Measurements from ENCODE around the gene WIPF3.

The WIPF3 gene

DNA sequence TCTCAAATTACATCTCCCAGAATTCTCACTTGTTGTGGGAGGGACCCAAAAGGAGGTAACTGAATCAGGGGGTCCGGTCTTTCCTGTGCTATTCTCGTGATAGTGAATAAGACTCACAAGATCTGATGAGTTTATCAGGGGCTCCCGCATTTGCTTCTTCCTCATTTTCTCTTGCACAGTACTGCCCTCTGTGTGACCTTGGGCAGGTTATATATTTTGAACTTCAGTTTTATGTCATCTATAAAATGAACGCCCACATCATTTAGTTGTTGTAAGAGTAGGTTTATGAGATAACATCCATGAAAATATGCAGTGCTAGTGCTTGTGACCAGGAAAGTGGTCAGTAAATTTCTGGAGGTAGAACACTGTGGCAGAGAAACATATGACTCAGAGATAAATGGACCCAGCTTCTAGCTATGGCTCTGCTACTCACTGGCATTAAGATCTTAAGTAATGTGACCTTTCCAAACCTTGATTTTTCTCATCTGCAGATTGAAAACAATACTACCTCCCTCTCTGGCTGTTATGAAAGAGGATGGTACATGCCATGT, 139.0 kb downstream of the WIPF3 start:
- WGBS, 2 donors (ENCODE audit: extremely low coverage in 2 of 2, insufficient read length in 2 of 2, insufficient replicate concordance in 1 of 2), result no CpG with 5 or more reads among the region's 4 CpGs

DNA sequence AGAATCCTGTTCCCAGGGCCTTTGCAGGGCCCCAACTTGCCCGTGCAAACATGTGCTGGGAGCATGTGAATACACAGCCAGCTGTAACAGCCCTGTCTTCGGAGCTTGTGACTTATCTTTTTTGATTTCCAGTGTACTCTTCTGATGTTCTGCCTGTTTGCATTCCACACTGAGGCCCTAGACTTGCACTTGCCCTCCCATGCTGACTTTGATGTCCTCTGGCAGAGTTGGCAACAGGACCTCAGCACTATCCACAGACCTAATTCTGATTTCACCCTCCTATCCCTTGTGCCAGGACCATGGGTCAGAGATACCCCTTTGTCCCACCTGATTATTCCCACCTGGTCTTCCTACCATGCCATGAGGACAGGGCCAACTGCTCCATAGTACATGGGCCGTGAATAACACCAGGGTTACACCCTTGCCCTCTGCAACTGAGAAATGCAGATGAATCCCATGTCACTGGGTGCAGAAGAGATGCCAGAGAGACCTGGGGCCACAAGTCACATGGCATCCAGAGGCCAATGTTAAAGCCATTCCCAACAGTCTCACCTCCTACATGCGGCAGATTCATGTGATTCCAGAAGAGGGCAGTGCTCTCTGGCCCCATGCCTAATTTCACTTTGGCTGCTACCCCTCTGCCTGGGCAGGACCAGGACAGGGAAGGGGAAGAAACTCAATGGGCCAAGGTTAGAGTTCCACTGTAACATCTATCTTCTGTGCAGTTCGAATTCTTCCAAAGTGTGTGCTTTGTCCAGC, 140.3 kb downstream of the WIPF3 start:
- no peaks in the 10 kb centered on the region for H3K4me1 ChIP-seq (ENCODE audit: control insufficient read depth in 2 of 2, insufficient read depth in 1 of 2, low read depth in 1 of 2, low read length in 2 of 2)
- H3K27ac ChIP-seq (replicated peaks; ENCODE audit: low read length), result no peak overlapping the region
- H2AFZ ChIP-seq (ENCODE audit: low read length), result no peak overlapping the region
- no peaks in the 10 kb centered on the region for H3K27me3 ChIP-seq (ENCODE audit: control insufficient read depth in 3 of 3, insufficient read depth in 3 of 3, low read depth in 1 of 3, low read length in 3 of 3)
- H3K9me3 ChIP-seq (replicated peaks in 1 of 2; ENCODE audit: control insufficient read depth in 2 of 2, insufficient read depth in 1 of 2, low read depth in 1 of 2, low read length in 2 of 2), result no peaks in the 10 kb centered on the region
- no peak overlapping the region for H2BK12ac ChIP-seq (ENCODE audit: low read length)
- H2BK5ac ChIP-seq (ENCODE audit: low read length), result no peak overlapping the region
- H3K36me3 ChIP-seq (replicated peaks in 1 of 2; ENCODE audit: control insufficient read depth in 2 of 2, insufficient read depth in 2 of 2, low read length in 2 of 2), result peaks cover 29 to 96% of the 10 kb centered on the region in 2 donors
- DNase-seq (ENCODE audit: low spot score), result no peak
- H3K14ac ChIP-seq (ENCODE audit: low read length), result no peak overlapping the region
- no CpG with 5 or more reads among the region's 5 CpGs for WGBS, 2 donors (ENCODE audit: extremely low coverage in 2 of 2, insufficient read length in 2 of 2, insufficient replicate concordance in 1 of 2)
- no peak overlapping the region for H2AK5ac ChIP-seq (ENCODE audit: low read depth, low read length)
- no peaks in the 10 kb centered on the region for H3K79me1 ChIP-seq (ENCODE audit: low read depth, low read length)
- no peak overlapping the region for H3K18ac ChIP-seq (ENCODE audit: low read length)
- no peak overlapping the region for H3K4ac ChIP-seq (ENCODE audit: low read length)
- H2BK15ac ChIP-seq (ENCODE audit: low read length), result no peak overlapping the region
- no peak overlapping the region for H3K9ac ChIP-seq (ENCODE audit: low read depth, low read length, poor library complexity)
- H3K23ac ChIP-seq (ENCODE audit: low read depth, low read length, poor library complexity), result no peak overlapping the region
- no peak overlapping the region for H4K8ac ChIP-seq (ENCODE audit: low read depth, low read length)
- no peak overlapping the region for H2BK120ac ChIP-seq (ENCODE audit: low read depth, low read length)
- H3K4me3 ChIP-seq (ENCODE audit: low read length in 2 of 2), result no peak overlapping the region
- H4K91ac ChIP-seq (ENCODE audit: low read depth, low read length, poor library complexity), result no peak overlapping the region
- H3K4me2 ChIP-seq (ENCODE audit: insufficient read depth, low read length, poor library complexity, severe bottlenecking), result no peak overlapping the region

More for the DNA sequence above, 139.0 kb downstream of the WIPF3 start:
- no peaks in the 10 kb centered on the region for H3K9me3 ChIP-seq (replicated peaks in 1 of 2; ENCODE audit: control insufficient read depth in 2 of 2, insufficient read depth in 1 of 2, low read depth in 1 of 2, low read length in 2 of 2)
- H4K8ac ChIP-seq (ENCODE audit: low read depth, low read length), result no peak overlapping the region
- no peak overlapping the region for H3K23ac ChIP-seq (ENCODE audit: low read depth, low read length, poor library complexity)
- no peaks in the 10 kb centered on the region for H3K27me3 ChIP-seq (ENCODE audit: control insufficient read depth in 3 of 3, insufficient read depth in 3 of 3, low read depth in 1 of 3, low read length in 3 of 3)
- no peaks in the 10 kb centered on the region for H3K79me1 ChIP-seq (ENCODE audit: low read depth, low read length)
- H3K4me3 ChIP-seq (ENCODE audit: low read length in 2 of 2), result no peak overlapping the region
- H3K4ac ChIP-seq (ENCODE audit: low read length), result no peak overlapping the region
- H2AK5ac ChIP-seq (ENCODE audit: low read depth, low read length), result no peak overlapping the region
- H3K4me2 ChIP-seq (ENCODE audit: insufficient read depth, low read length, poor library complexity, severe bottlenecking), result no peak overlapping the region
- H3K36me3 ChIP-seq (replicated peaks in 1 of 2; ENCODE audit: control insufficient read depth in 2 of 2, insufficient read depth in 2 of 2, low read length in 2 of 2), result peaks cover 27 to 96% of the 10 kb centered on the region in 2 donors
- no peak for DNase-seq (ENCODE audit: low spot score)
- no peak overlapping the region for H3K9ac ChIP-seq (ENCODE audit: low read depth, low read length, poor library complexity)
- no peak overlapping the region for H2BK120ac ChIP-seq (ENCODE audit: low read depth, low read length)
- no peak overlapping the region for H2BK15ac ChIP-seq (ENCODE audit: low read length)
- H2BK12ac ChIP-seq (ENCODE audit: low read length), result no peak overlapping the region
- H2AFZ ChIP-seq (ENCODE audit: low read length), result no peak overlapping the region
- H3K14ac ChIP-seq (ENCODE audit: low read length), result no peak overlapping the region
- no peak overlapping the region for H4K91ac ChIP-seq (ENCODE audit: low read depth, low read length, poor library complexity)
- no peaks in the 10 kb centered on the region for H3K4me1 ChIP-seq (ENCODE audit: control insufficient read depth in 2 of 2, insufficient read depth in 1 of 2, low read depth in 1 of 2, low read length in 2 of 2)
- no peak overlapping the region for H3K18ac ChIP-seq (ENCODE audit: low read length)
- no peak overlapping the region for H3K27ac ChIP-seq (replicated peaks; ENCODE audit: low read length)
- H2BK5ac ChIP-seq (ENCODE audit: low read length), result no peak overlapping the region

DNA sequence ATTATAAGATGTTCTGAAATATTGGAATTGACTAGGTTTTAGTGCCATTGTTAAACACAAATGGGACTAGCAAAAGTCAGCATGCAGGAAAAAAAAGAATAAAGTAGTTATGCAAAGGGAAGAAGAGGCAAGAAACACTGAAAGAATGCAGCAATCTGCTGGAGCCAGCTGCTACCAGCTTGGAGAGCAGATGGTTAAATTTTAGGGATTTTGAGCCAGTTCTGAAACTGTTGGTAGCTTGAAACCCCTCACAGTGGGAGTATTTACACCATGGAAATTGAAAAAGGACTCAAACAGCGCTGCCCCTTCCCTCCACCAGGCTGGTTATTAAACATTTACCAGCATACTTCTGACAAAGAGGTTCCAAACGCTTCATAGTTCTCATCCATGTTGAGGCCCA, 142.3 kb downstream of the WIPF3 start:
- H3K4me2 ChIP-seq (ENCODE audit: insufficient read depth, low read length, poor library complexity, severe bottlenecking), result no peak overlapping the region
- H3K79me1 ChIP-seq (ENCODE audit: low read depth, low read length), result no peaks in the 10 kb centered on the region
- no CpG with 5 or more reads among the region's 2 CpGs for WGBS, 2 donors (ENCODE audit: extremely low coverage in 2 of 2, insufficient read length in 2 of 2, insufficient replicate concordance in 1 of 2)
- H3K9ac ChIP-seq (ENCODE audit: low read depth, low read length, poor library complexity), result no peak overlapping the region
- no peaks in the 10 kb centered on the region for H3K9me3 ChIP-seq (replicated peaks in 1 of 2; ENCODE audit: control insufficient read depth in 2 of 2, insufficient read depth in 1 of 2, low read depth in 1 of 2, low read length in 2 of 2)
- H3K23ac ChIP-seq (ENCODE audit: low read depth, low read length, poor library complexity), result no peak overlapping the region
- H2BK5ac ChIP-seq (ENCODE audit: low read length), result no peak overlapping the region
- DNase-seq (ENCODE audit: low spot score), result no peak
- H3K4me3 ChIP-seq (ENCODE audit: low read length in 2 of 2), result no peak overlapping the region
- H4K8ac ChIP-seq (ENCODE audit: low read depth, low read length), result no peak overlapping the region
- H3K27me3 ChIP-seq (ENCODE audit: control insufficient read depth in 3 of 3, insufficient read depth in 3 of 3, low read depth in 1 of 3, low read length in 3 of 3), result no peaks in the 10 kb centered on the region
- H3K27ac ChIP-seq (replicated peaks; ENCODE audit: low read length), result no peak overlapping the region
- H2BK12ac ChIP-seq (ENCODE audit: low read length), result no peak overlapping the region
- peaks cover 25 to 96% of the 10 kb centered on the region in 2 donors for H3K36me3 ChIP-seq (replicated peaks in 1 of 2; ENCODE audit: control insufficient read depth in 2 of 2, insufficient read depth in 2 of 2, low read length in 2 of 2)
- H3K4ac ChIP-seq (ENCODE audit: low read length), result no peak overlapping the region
- no peak overlapping the region for H2BK120ac ChIP-seq (ENCODE audit: low read depth, low read length)
- no peak overlapping the region for H3K18ac ChIP-seq (ENCODE audit: low read length)
- H3K14ac ChIP-seq (ENCODE audit: low read length), result no peak overlapping the region
- H4K91ac ChIP-seq (ENCODE audit: low read depth, low read length, poor library complexity), result no peak overlapping the region
- H2AK5ac ChIP-seq (ENCODE audit: low read depth, low read length), result no peak overlapping the region
- no peaks in the 10 kb centered on the region for H3K4me1 ChIP-seq (ENCODE audit: control insufficient read depth in 2 of 2, insufficient read depth in 1 of 2, low read depth in 1 of 2, low read length in 2 of 2)
- H2BK15ac ChIP-seq (ENCODE audit: low read length), result no peak overlapping the region
- no peak overlapping the region for H2AFZ ChIP-seq (ENCODE audit: low read length)

DNA sequence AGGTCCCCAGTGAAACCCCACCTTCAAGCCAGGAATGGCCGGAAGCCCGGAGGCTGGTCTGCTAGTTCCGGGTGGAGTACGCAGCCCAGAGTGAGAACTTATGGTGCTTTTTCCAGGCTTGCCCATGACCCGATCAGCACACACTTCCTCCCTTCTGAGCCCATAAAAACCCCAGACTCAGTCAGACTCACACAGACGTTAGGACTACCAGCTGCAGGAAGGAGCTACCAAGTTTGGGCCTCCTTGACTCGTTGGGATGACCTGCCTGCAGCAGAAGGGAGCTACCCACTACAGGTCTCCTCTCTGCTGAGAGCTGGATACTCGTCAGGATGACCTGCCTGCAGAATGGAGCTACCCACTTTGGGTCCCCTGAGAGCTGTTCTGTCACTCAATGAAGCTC, 144.2 kb downstream of the WIPF3 start:
- Histone ChIP-seq H3K9ac (ENCODE audit: low read depth, low read length, poor library complexity) (peak overlapping the region; percentile 46), H3K4me1 (ENCODE audit: control insufficient read depth in 2 of 2, insufficient read depth in 1 of 2, low read depth in 1 of 2, low read length in 2 of 2) (no peaks in the 10 kb centered on the region), H3K23ac (ENCODE audit: low read depth, low read length, poor library complexity) (no peak overlapping the region), H2BK120ac (ENCODE audit: low read depth, low read length) (no peak overlapping the region), H3K27me3 (ENCODE audit: control insufficient read depth in 3 of 3, insufficient read depth in 3 of 3, low read depth in 1 of 3, low read length in 3 of 3) (no peaks in the 10 kb centered on the region), H2AFZ (ENCODE audit: low read length) (no peak overlapping the region), H4K8ac (ENCODE audit: low read depth, low read length) (no peak overlapping the region), H3K27ac (replicated peaks; ENCODE audit: low read length) (no peak overlapping the region), H2BK15ac (ENCODE audit: low read length) (no peak overlapping the region), H3K4ac (ENCODE audit: low read length) (no peak overlapping the region), H3K4me2 (ENCODE audit: insufficient read depth, low read length, poor library complexity, severe bottlenecking) (no peak overlapping the region), H3K36me3 (replicated peaks in 1 of 2; ENCODE audit: control insufficient read depth in 2 of 2, insufficient read depth in 2 of 2, low read length in 2 of 2) (peaks cover 21 to 95% of the 10 kb centered on the region in 2 donors), H4K91ac (ENCODE audit: low read depth, low read length, poor library complexity) (no peak overlapping the region), H3K18ac (ENCODE audit: low read length) (no peak overlapping the region), H2AK5ac (ENCODE audit: low read depth, low read length) (no peak overlapping the region), H3K9me3 (replicated peaks in 1 of 2; ENCODE audit: control insufficient read depth in 2 of 2, insufficient read depth in 1 of 2, low read depth in 1 of 2, low read length in 2 of 2) (no peaks in the 10 kb centered on the region), H3K4me3 (ENCODE audit: low read length in 2 of 2) (no peak overlapping the region), H3K14ac (ENCODE audit: low read length) (no peak overlapping the region), H2BK12ac (ENCODE audit: low read length) (no peak overlapping the region), H3K79me1 (ENCODE audit: low read depth, low read length) (no peaks in the 10 kb centered on the region), H2BK5ac (ENCODE audit: low read length) (no peak overlapping the region)
- DNase-seq (ENCODE audit: low spot score), result no peak
- no CpG with 5 or more reads among the region's 8 CpGs for WGBS, 2 donors (ENCODE audit: extremely low coverage in 2 of 2, insufficient read length in 2 of 2, insufficient replicate concordance in 1 of 2)
